ENCODE data around the gene COG5.

The COG5 gene

DNA sequence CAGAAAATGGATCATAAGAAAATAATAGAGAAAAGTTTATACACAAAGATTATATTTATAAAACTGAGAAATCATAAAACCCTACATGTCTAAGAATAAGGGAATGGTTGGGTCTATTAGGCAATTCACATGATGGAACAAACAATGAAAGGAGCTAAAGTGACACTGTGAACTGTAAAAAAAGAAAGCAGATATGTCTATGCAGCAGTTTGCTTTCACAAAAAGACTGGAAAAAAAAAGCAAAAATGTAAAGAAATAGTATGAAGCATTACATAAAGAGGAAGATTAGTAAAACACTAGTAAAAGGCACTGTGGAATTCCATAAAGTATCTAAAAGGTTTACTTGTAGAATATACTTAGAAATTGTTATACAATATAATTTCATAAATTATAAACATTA is 299.0 kb downstream of the COG5 start:
- TF ChIP-seq, protein P1, sequence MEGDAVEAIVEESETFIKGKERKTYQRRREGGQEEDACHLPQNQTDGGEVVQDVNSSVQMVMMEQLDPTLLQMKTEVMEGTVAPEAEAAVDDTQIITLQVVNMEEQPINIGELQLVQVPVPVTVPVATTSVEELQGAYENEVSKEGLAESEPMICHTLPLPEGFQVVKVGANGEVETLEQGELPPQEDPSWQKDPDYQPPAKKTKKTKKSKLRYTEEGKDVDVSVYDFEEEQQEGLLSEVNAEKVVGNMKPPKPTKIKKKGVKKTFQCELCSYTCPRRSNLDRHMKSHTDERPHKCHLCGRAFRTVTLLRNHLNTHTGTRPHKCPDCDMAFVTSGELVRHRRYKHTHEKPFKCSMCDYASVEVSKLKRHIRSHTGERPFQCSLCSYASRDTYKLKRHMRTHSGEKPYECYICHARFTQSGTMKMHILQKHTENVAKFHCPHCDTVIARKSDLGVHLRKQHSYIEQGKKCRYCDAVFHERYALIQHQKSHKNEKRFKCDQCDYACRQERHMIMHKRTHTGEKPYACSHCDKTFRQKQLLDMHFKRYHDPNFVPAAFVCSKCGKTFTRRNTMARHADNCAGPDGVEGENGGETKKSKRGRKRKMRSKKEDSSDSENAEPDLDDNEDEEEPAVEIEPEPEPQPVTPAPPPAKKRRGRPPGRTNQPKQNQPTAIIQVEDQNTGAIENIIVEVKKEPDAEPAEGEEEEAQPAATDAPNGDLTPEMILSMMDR (IDR thresholded peaks at IDR 0.05; ENCODE audit: low read depth, low read length, missing control alignments) = no peak
- DNase-seq (ENCODE audit: low read depth) = no peak
- H3K4me3 ChIP-seq (ENCODE audit: low read depth, low read length) = no peak overlapping the region

DNA sequence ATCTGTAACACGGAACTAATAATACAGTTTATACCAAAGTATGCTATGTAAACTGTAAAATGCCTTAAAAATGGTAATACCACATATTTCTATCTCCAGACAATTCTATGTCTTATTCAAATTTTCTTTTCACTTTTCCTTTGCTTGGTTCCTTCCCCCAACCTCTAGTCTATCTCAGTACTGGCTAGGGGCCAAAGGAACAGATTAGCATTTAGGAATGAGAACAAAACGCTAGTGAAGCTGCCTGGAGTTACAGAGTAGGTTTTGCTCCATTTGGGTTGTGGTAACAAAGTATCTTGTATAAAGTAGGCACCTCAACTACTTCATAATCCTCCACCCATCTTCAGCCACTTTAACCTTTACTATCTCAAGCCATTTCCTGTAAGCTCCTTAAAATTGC is 300.9 kb downstream of the COG5 start:
- TF ChIP-seq, protein P1 (IDR thresholded peaks at IDR 0.05; ENCODE audit: low read depth, low read length, missing control alignments) = no peak
- H3K4me3 ChIP-seq (ENCODE audit: low read depth, low read length) = no peak overlapping the region
- no peak for DNase-seq (ENCODE audit: low read depth)

DNA sequence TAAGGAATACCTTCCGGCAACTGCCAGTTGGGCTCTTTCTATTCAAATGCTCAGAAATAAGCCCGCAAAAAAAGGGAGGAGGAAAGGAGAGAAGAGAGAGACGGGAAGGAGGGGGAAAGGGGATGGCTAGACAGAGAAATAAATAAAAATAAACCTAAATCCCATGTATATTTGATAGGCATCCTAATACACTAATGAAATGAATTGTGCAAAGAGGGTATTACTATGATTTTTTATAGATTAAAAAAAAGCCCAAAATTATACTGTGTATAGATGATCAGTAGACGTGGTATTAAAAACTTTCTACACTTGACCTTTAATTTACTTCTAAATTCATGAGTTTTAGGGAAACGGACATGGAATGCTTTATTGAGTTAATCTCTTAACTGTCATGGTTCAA is 305.0 kb downstream of the COG5 start:
- DNase-seq (ENCODE audit: low read depth) = no peak
- no peak overlapping the region for H3K4me3 ChIP-seq (ENCODE audit: low read depth, low read length)
- TF ChIP-seq, protein P1 (IDR thresholded peaks at IDR 0.05; ENCODE audit: low read depth, low read length, missing control alignments) = no peak

DNA sequence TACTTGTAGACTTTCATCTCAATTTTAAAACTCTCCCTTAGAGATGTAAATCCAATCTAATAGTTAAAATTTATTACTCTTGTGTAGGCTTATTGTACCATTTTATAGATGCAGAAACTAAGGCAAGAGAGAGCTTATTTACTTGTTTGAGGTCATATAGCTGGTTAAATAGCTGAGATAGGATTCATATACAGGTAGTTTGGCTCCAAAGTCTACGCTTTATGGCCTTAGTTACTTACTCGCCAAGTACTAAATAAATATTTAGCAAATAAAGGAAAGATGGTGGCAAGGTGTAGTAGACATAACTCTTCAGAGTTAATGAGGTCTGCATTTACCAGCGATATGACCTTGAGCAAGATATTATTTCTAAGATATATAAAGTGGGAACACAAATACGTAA is 308.1 kb downstream of the COG5 start:
- TF ChIP-seq, protein P1 (IDR thresholded peaks at IDR 0.05; ENCODE audit: low read depth, low read length, missing control alignments) = no peak
- no peak for DNase-seq (ENCODE audit: low read depth)
- no peak overlapping the region for H3K4me3 ChIP-seq (ENCODE audit: low read depth, low read length)

DNA sequence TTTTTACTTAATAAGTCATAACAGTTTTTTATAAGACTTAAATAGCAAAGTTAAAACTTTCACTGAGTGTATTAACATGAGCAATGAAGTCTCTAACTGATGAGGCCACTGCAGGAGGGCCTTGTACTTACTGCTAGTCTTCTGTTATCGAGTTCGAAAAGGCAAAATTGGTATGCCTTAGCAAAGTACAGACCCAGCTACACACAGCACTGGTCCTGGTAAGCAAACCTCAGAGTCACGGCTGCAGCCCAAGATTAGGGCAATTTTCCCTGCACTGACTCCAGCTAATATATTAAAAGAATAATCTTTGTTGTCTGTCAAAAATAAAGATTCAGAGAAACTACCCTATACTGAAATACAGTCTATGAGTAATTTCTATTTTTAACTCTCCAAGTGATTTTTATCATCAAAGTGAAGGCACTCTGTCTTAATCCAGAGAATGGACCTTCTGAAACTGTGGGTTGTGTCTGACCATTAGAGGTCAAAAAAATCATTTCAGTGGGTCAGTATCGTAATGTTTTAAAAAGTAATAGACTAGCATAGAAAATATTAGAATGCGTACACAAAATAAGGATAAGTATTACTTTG is 309.2 kb downstream of the COG5 start:
- TF ChIP-seq, protein P1 (IDR thresholded peaks at IDR 0.05; ENCODE audit: low read depth, low read length, missing control alignments) = no peak
- DNase-seq (ENCODE audit: low read depth) = no peak
- no peak overlapping the region for H3K4me3 ChIP-seq (ENCODE audit: low read depth, low read length)

DNA sequence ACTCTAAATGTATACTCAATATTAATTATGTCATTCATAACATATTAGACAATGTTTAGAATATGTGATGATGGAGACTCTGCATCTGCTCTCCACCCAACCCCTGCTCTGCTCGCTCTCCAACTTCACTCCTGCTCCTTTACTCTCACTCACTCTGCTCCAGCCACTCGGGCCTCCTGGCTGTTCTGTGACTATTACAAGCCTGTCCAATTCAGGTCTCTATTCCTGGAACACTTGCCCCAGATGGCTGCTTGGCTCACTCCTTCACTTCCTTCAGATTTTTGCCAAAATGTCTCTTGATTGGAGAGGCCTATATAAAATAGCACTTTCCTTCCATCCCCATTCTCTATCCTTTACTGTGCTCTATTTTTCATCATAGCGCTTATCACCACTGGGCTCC is 310.1 kb downstream of the COG5 start:
- TF ChIP-seq, protein P1 (IDR thresholded peaks at IDR 0.05; ENCODE audit: low read depth, low read length, missing control alignments) = no peak

DNA sequence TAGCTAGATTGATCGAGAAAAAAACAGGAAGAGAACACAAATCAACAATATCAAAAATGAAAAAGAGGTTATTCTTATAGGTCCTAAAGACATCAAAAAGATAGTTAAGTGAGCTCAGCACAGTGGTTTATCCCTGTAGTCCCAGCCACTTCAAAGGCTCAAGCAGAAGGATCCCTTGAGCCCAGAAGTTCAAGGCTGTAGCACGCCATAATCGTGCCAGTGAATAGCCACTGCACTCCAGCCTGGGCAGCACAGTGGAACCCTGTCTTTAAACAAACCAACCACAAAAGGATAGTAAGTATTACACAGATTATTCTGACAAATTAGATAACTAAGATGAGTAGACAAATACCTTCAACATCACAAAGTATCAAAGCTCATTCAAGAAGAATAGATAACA is 311.8 kb downstream of the COG5 start:
- no peak for DNase-seq (ENCODE audit: low read depth)
- TF ChIP-seq, protein P1 (IDR thresholded peaks at IDR 0.05; ENCODE audit: low read depth, low read length, missing control alignments) = no peak

More for the DNA sequence above, 310.1 kb downstream of the COG5 start:
- H3K4me3 ChIP-seq (ENCODE audit: low read depth, low read length) = no peak overlapping the region
- no peak for DNase-seq (ENCODE audit: low read depth)

More for the DNA sequence above, 311.8 kb downstream of the COG5 start:
- no peak overlapping the region for H3K4me3 ChIP-seq (ENCODE audit: low read depth, low read length)

Data from GM12864 (cell line).